ENCODE data around the gene GALE.
"Not testable (repeated sequence)": the region's sequence is repeated elsewhere in the genome, so short reads cannot be mapped to it uniquely, and the experiment has no call there.

The GALE gene

GRCh38 chr1:23800400-23801337 lies at the start of gene GALE:
Gene GALE (minus strand): TSS chr1:23800754. CDS start chr1:23799007, 1,747 bp downstream.
- DNase-seq, result peak; percentile 96

GRCh38 chr1:23848673-23849616 lies 48.4 kb upstream of the GALE start:
- DNase-seq, result no peak

GRCh38 chr1:23847482-23848095 lies 47.0 kb upstream of the GALE start:
- DNase-seq, result not testable (repeated sequence)

DNA sequence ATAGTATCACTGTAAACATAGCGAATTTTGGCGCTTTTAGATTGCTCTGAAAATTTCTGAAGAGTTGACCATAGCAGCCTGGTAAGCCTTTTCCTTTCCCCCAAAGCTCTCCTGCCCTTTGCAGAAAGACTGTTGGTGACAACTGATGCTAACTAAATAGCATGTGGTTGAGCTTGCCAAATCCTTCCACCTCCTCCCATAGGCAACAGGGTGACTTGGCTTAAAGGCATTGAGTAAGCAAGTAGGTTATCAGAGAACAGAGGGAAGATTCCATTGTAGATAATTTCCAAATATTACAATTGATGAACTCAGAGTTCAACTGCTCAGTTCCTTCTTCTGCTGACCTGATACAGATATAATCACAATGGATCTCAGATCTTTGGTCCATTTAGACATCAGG lies 44.6 kb upstream of the GALE start:
- no peak for DNase-seq

GRCh38 chr1:23843644-23844043 lies 43.1 kb upstream of the GALE start:
- no peak for DNase-seq

DNA sequence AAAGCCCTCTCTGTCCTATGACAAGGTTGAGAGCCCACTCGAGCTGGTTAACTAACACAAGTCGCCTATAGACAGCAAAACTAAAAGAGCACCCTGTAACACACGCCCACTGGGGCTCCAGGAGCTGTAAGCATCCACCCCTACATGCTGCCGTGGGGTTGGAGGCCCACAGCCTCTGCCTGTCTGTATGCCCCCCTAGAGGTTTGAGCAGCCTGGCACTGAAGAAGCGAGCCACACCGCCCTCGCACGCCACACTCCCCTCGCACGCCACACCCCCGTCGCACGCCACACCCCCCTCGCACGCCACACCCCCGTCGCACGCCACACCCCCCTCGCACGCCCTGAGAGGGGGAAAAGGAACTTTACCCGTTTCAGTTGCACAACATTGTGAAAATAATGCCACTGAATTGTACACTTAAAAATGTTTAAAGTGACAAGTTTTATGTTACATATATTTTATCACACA lies 37.9 kb upstream of the GALE start:
- peak; percentile 78 for DNase-seq

DNA sequence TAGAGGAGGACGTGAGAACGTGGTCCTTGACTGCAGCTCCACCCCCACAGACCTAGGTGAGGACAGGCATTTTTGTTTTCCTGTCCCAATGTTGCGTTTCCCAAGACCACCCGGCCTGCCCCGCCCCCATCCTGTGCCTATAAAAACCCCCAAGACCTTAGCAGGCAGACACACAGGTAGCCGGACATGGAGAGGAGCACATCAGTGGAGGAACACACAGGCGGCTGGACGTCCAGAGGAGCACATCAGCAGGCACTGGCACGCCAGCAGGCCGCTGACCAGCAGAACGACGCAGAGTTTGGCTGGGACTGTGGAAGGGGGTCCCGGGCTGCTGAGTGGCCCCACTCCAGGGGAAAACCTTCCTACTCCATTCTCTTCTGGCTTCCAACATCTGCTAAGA lies 37.4 kb upstream of the GALE start:
- no peak for DNase-seq

- DNase-seq, result no peak
Measured at GRCh38 chr1:23836037-23836436, 35.5 kb upstream of the GALE start.

- not testable (repeated sequence) for DNase-seq
Measured at GRCh38 chr1:23834156-23834555, 33.6 kb upstream of the GALE start.

- DNase-seq, result no peak
Measured at GRCh38 chr1:23827717-23828116, 27.2 kb upstream of the GALE start.

- not testable (repeated sequence) for DNase-seq
Measured at GRCh38 chr1:23826590-23826989, 26.0 kb upstream of the GALE start.

DNA sequence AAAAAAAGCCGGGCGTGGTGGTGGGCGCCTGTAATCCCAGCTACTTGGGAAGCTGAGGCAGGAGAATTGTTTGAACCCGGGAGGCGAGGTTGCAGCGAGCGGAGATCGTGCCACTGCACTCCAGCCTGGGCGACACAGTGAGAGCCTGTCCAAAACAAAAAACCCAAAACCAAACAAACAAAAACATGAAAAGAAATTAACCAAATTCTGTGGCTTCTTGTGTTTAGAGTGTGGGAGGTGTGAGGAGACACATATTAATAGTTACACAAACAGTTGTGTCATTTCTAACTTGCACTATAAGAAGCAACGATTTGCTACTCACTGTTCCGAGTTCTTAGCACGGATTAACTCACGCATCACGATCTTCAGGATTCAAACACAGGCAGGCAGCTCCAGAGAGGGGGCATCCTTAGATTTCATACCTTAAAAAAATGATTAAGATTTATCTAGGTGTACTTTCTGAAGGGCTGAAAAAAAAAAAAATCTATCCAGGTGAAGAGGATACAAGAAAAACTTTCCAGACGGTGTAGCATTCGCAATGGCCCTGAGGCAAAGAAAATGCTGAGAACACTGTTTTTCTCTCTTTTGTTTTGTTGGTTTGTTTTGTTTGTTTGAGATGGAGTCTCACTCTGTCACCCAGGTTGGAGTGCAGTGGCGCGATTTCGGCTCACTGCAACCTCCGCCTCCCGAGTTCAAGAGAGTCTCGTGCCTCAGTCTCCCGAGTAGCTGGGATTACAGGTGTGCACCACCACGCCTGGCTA lies 25.4 kb upstream of the GALE start:
- DNase-seq, result no peak

DNA sequence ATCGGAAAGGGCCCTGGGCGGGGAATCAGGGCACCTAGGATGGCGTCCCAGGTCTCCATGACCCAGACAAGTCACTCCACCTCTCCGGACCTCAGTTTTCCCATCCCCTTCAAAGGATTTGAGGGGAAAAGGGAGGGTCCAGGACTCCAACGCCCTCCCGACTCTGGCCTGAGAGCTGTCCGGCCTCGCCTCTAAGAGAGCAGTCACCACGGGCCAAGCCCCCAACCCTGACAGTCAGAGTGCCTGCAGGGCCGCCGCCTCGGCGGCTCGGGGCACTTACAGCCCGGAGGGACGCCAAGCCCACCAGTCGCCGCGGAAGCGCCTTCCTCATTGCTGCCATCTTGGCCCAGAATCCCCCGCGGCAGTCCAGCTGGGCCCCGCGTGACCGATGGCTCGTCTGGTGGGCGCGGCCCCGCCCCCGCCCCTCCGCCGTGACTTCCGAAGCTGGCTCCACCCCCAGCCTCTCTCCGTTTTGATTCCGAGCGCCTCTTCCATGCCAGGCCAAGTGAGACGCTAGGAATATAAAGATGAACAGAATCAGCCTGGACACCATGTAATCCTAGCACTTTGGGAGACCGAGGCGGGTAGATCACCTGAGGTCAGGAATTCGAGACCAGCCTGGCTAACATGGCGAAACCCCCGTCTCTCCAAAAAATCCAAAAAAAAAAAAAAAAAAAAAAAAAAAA lies 24.7 kb upstream of the GALE start, which contains the start of gene HMGCL:
Gene HMGCL (minus strand): TSS at position 354 of the 686 bp plus-strand sequence. CDS start 14 bp downstream, at position 340.
- DNase-seq, result peak; percentile 86

GRCh38 chr1:23824711-23825075 lies 24.1 kb upstream of the GALE start:
- no peak for DNase-seq

- no peak for DNase-seq
Measured at GRCh38 chr1:23823767-23824166, 23.2 kb upstream of the GALE start.

DNA sequence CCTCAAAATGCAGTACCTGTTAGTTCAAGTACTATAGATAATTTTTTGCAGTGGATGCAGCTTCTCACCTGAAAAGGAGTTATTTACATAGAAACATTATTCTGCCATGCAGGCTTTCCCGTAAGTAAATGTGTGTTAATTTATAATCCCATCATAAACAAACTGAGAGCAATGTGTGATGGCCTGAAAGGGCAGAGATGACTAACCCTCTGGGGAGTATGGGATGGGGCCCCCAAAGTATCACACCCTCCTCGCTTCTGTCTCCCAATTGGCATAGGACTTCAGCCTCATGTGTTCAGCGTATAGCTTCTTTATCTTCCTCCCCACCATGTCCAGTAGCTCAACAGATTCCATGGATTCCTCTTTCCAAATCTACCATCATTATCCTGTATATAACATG lies 17.1 kb upstream of the GALE start:
- DNase-seq, result no peak

- DNase-seq, result no peak
Measured at GRCh38 chr1:23816906-23817305, 16.4 kb upstream of the GALE start.

- no peak for DNase-seq
Measured at GRCh38 chr1:23816361-23816760, 15.8 kb upstream of the GALE start.

- DNase-seq, result no peak
Measured at GRCh38 chr1:23814016-23814415, 13.5 kb upstream of the GALE start.

GRCh38 chr1:23810818-23811540 lies 10.4 kb upstream of the GALE start:
- DNase-seq, result peak; percentile 74

DNA sequence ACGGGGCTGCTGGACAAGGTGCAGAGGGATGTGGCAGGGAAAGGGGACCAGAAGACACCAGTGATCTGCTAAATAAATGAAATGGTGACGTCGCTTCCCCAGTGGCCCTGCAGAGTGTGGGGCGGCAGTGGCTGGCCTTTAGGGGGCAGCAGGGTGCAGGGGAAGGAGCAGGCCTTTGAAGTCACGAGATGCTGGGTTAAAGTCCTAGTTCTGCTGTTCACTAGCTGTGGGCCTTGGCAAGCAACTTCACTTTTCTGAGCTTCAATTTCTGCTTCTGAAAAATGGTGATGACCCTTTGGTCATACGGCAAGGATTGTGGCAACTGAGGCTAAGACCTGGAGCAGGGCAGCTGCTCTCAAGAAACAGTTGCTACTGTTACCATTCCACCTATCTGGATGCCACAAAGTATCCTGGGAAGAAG lies 9.2 kb upstream of the GALE start:
- DNase-seq, result peak; percentile 86
